Ascending aorta (tissue), 2 donors: ENCODE results near the gene PTPRCAP. TPM values are rescaled to one million over a fixed set of nuclear protein-coding genes. Genes with fewer than 3 reads are reported as not detected.
"Not testable (repeated sequence)": the region's sequence is repeated elsewhere in the genome, so short reads cannot be mapped to it uniquely, and the experiment has no call there.

Experiments used
- DNase-seq, 2 donors: peaks; one replicate each; pipeline ENCODE4 v3.0.0-alpha.2; 2019; ENCODE audit warnings: low spot score in 2 of 2
- H3K27ac ChIP-seq, 2 donors: fragments of 200-600 bp; sonication (generic); one replicate each; pipeline ENCODE4 v1.5.1; 2016 to 2017; ENCODE audit warnings: mild to moderate bottlenecking in 1 of 2
- H3K27me3 ChIP-seq: fragments of 200-600 bp; sonication (generic); one replicate; pipeline ENCODE4 v1.5.1; 2017
- H3K36me3 ChIP-seq, 2 donors: fragments of 200-600 bp; sonication (generic); one replicate each; pipeline ENCODE4 v1.5.1; 2016
- H3K4me1 ChIP-seq, 2 donors: fragments of 200-600 bp; sonication (generic); one replicate each; pipeline ENCODE4 v1.5.1; 2016 to 2017; ENCODE audit warnings: mild to moderate bottlenecking in 1 of 2
- H3K4me3 ChIP-seq, 2 donors: fragments of 200-600 bp; sonication (generic); one replicate each; pipeline ENCODE4 v1.5.1; 2016 to 2017; ENCODE audit warnings: mild to moderate bottlenecking in 1 of 2
- H3K9me3 ChIP-seq, 2 donors: fragments of 200-600 bp; sonication (generic); one replicate each; pipeline ENCODE4 v1.5.1; 2016
- intact Hi-C: fragments of 100-400 bp; cut with DNase I; formaldehyde crosslinking; loops from one replicate; pipeline ENCODE4 v1.15.1; 2023
- total RNA-seq: library from RNA; depleted of rRNA; stranded (reverse); fragments of >200 nt; gene quantifications from one replicate; pipeline ENCODE4 v1.1.0, GENCODE V29; 2016
- TF ChIP-seq, protein P1 (sequence below), 3 experiments: fragments of 200-600 bp in 2 of 3; fragments of 450-650 bp in 1 of 3; sonication (generic) in 2 of 3; IDR thresholded peaks; one replicate each; pipeline ENCODE4 v1.5.1; 2016 to 2019; ENCODE audit warnings: antibody characterized with exemption in 3 of 3, mild to moderate bottlenecking in 1 of 3, moderate library complexity in 1 of 3

PTPRCAP gene
- 26.6 TPM for total RNA-seq

GRCh38 chr11:67437082-67437808, at the start of gene PTPRCAP:
TSS of gene PTPRCAP (minus strand) at chr11:67437682. CDS start at chr11:67437619, 63 bp downstream.
- no peak for DNase-seq
- peak within 1 kb of the TSS in 1 of 2 donors; percentile 35 for H3K4me3 ChIP-seq
- H3K27ac ChIP-seq = peak within 1 kb of the TSS in 1 of 2 donors; percentile 17
- H3K9me3 ChIP-seq = no peaks in the 10 kb centered on the region
- TF ChIP-seq, protein P1, sequence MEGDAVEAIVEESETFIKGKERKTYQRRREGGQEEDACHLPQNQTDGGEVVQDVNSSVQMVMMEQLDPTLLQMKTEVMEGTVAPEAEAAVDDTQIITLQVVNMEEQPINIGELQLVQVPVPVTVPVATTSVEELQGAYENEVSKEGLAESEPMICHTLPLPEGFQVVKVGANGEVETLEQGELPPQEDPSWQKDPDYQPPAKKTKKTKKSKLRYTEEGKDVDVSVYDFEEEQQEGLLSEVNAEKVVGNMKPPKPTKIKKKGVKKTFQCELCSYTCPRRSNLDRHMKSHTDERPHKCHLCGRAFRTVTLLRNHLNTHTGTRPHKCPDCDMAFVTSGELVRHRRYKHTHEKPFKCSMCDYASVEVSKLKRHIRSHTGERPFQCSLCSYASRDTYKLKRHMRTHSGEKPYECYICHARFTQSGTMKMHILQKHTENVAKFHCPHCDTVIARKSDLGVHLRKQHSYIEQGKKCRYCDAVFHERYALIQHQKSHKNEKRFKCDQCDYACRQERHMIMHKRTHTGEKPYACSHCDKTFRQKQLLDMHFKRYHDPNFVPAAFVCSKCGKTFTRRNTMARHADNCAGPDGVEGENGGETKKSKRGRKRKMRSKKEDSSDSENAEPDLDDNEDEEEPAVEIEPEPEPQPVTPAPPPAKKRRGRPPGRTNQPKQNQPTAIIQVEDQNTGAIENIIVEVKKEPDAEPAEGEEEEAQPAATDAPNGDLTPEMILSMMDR (IDR thresholded peaks at IDR 0.05) = no peak
- intact Hi-C loops = no loop called here
- H3K4me1 ChIP-seq = peaks cover 0 to under 1% of the 10 kb centered on the region in 2 donors
- no peaks in the 10 kb centered on the region for H3K27me3 ChIP-seq
- peaks cover 51 to 61% of the 10 kb centered on the region in 2 donors for H3K36me3 ChIP-seq

DNA sequence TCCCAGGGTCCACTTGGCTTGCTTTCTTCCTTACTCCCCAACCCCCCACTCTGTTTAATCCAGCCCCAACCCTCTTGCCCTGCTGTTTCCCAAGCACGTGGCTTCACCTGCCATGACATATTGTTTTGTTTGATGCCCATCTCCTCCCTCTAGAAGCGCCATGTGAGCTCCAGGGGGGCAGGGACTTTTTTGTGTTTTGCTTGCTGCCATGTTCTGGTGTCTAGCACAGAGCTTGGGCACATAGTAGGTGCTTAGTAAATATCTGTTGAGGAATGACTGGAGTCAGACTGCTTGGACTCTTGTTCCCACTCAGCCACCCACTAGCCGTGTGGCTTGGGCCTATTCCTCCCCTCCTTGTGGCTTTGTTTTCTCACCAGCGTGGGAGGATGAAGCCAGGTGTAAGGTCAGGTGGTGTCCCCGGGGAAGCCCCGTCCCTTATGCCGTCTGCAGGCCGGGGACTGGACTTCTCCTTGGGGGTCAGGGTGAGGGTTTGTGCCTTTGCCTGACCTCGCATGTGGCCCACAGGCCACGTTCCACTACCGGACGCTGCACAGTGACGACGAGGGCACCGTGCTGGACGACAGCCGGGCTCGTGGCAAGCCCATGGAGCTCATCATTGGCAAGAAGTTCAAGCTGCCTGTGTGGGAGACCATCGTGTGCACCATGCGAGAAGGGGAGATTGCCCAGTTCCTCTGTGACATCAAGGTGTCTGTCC, 49.2 kb upstream of the PTPRCAP start:
- no peak overlapping the region for H3K4me3 ChIP-seq
- H3K27ac ChIP-seq = no peak overlapping the region
- peaks cover 7 to 15% of the 10 kb centered on the region in 2 donors for H3K4me1 ChIP-seq
- no peaks in the 10 kb centered on the region for H3K27me3 ChIP-seq
- no peak for DNase-seq
- H3K9me3 ChIP-seq = no peaks in the 10 kb centered on the region
- H3K36me3 ChIP-seq = peaks cover 42 to 45% of the 10 kb centered on the region in 2 donors
- TF ChIP-seq, protein P1 (IDR thresholded peaks at IDR 0.05) = no peak
- intact Hi-C loops = no loop called here

DNA sequence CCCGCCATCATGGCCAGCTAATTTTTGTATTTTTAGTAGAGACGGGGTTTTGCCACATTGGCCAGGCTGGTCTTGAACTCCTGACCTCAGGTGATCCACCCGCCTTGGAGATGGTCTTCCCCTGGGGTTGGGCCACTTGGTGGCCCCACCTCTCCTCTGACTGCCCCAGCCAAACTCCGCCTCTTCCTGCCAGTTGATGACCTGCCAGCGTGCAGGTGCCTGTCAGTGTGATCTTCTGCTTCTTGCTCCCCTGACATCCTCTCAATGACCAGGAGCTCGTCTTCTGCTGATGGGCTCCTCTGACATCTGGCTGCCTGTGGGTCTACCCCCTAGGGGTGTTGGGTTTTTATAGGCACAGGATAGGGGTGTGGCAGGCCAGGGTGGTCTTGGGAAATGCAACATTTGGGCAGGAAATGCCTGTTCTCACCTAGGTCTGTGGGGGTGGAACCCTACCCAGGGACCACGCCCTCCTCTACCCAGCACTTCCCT, 48.4 kb upstream of the PTPRCAP start:
- intact Hi-C loops, DNase-seq, H3K9me3 ChIP-seq, H3K27ac ChIP-seq, H3K4me3 ChIP-seq, H3K27me3 ChIP-seq: not testable (repeated sequence)
- Histone ChIP-seq H3K4me1 (peaks cover 7 to 15% of the 10 kb centered on the region in 2 donors), H3K36me3 (peaks cover 35 to 38% of the 10 kb centered on the region in 2 donors)

GRCh38 chr11:67484847-67485311, 47.4 kb upstream of the PTPRCAP start:
- peaks cover 25 to 28% of the 10 kb centered on the region in 2 donors for H3K36me3 ChIP-seq
- no peak overlapping the region for H3K27ac ChIP-seq
- no peak for DNase-seq
- no peaks in the 10 kb centered on the region for H3K9me3 ChIP-seq
- TF ChIP-seq, protein P1 (IDR thresholded peaks at IDR 0.05) = no peak
- intact Hi-C loops = loop anchor here (5.0 kb wide), 1 partner anchor 83 kb away; the partner anchor contains the start of genes PPP1CA and TBC1D10C
- no peaks in the 10 kb centered on the region for H3K27me3 ChIP-seq
- peaks cover 7 to 15% of the 10 kb centered on the region in 2 donors for H3K4me1 ChIP-seq
- H3K4me3 ChIP-seq = peak overlapping the region in 1 of 2 donors; percentile 15

- H3K36me3 ChIP-seq = peaks cover 16 to 19% of the 10 kb centered on the region in 2 donors
- H3K27me3 ChIP-seq = no peaks in the 10 kb centered on the region
- peak overlapping the region in 1 of 2 donors; percentile 84 for H3K27ac ChIP-seq
- intact Hi-C loops = loop anchor here (1.0 to 5.0 kb wide), 3 partner anchors 21 to 82 kb away; partner anchors contain the start of genes CDK2AP2, PITPNM1, PPP1CA and TBC1D10C
- no peaks in the 10 kb centered on the region for H3K9me3 ChIP-seq
- TF ChIP-seq, protein P1 (IDR thresholded peaks at IDR 0.05) = no peak
- peak overlapping the region in 1 of 2 donors; percentile 66 for H3K4me3 ChIP-seq
- DNase-seq = no peak
- peaks cover 7 to 15% of the 10 kb centered on the region in 2 donors for H3K4me1 ChIP-seq
Observed at GRCh38 chr11:67483831-67484665, 46.6 kb upstream of the PTPRCAP start.
